GM12878 (cell line): ENCODE data around the gene DLG4.

Source experiments
- EP300 ChIP-seq, 2 experiments: fragments of 150-350 bp in 1 of 2; IDR thresholded peaks; 2 replicates each; pipeline ENCODE4 v1.6.1; 2011 to 2012; ENCODE audit warnings: low read depth in 2 of 2, low read length in 2 of 2, borderline replicate concordance in 1 of 2, improper control_type of control experiment in 1 of 2, inconsistent platforms in 1 of 2; ENCODE audit not compliant: control insufficient read depth in 1 of 2
- HDAC6 ChIP-seq: fragments of 200-600 bp; sonication (generic); IDR thresholded peaks from one replicate; pipeline ENCODE4 v1.8.0; 2017; ENCODE audit warnings: antibody characterized with exemption; ENCODE audit not compliant: unreplicated experiment
- RB1 ChIP-seq: fragments of 450-650 bp; formaldehyde crosslinking; IDR thresholded peaks from 2 replicates; pipeline ENCODE4 v1.6.1; 2017; ENCODE audit warnings: mild to moderate bottlenecking, borderline replicate concordance

GRCh38 chr17:7253082-7253481, 33.4 kb upstream of the DLG4 start:
- TF ChIP-seq EP300 (IDR thresholded peaks at IDR 0.05; ENCODE audit: borderline replicate concordance in 1 of 2, control insufficient read depth in 1 of 2, low read depth in 2 of 2, low read length in 2 of 2) = no peak
- TF ChIP-seq RB1 = no peak
- TF ChIP-seq HDAC6 = no peak
